ENCODE data around the gene ZBTB42.
"Not testable (repeated sequence)": the region's sequence is repeated elsewhere in the genome, so short reads cannot be mapped to it uniquely, and the experiment has no call there.

Gene ZBTB42

GRCh38 chr14:104808456-104808855, 7.6 kb downstream of the ZBTB42 start:
- Histone ChIP-seq H3K4me1 (ENCODE audit: control insufficient read depth, insufficient read depth, low read length) (peaks cover 11% of the 10 kb centered on the region), H3K4me3 (ENCODE audit: low read depth, low read length) (no peak overlapping the region), H3K9me3 (ENCODE audit: control insufficient read depth, insufficient read depth, low read depth, low read length) (no peaks in the 10 kb centered on the region), H3K36me3 (ENCODE audit: control insufficient read depth, insufficient read depth, low read length) (no peaks in the 10 kb centered on the region), H3K27me3 (ENCODE audit: control insufficient read depth, insufficient read depth, low read length) (peaks cover 2% of the 10 kb centered on the region; the same call in 1 of the 2 replicates), H3K27ac (ENCODE audit: low read depth, low read length) (no peak overlapping the region), H3K9ac (ENCODE audit: low read length) (no peak overlapping the region)

GRCh38 chr14:104810316-104810715, 9.4 kb downstream of the ZBTB42 start:
- Histone ChIP-seq H3K9ac (ENCODE audit: low read length) (no peak overlapping the region), H3K27ac (ENCODE audit: low read depth, low read length) (no peak overlapping the region), H3K27me3 (ENCODE audit: control insufficient read depth, insufficient read depth, low read length) (no peaks in the 10 kb centered on the region)

GRCh38 chr14:104813286-104813685, 12.4 kb downstream of the ZBTB42 start:
- Histone ChIP-seq H3K36me3 (ENCODE audit: control insufficient read depth, insufficient read depth, low read length) (no peaks in the 10 kb centered on the region), H3K9ac (ENCODE audit: low read length) (no peak overlapping the region), H3K4me3 (ENCODE audit: low read depth, low read length) (no peak overlapping the region), H3K9me3 (ENCODE audit: control insufficient read depth, insufficient read depth, low read depth, low read length) (no peaks in the 10 kb centered on the region), H3K4me1 (ENCODE audit: control insufficient read depth, insufficient read depth, low read length) (no peaks in the 10 kb centered on the region), H3K27ac (ENCODE audit: low read depth, low read length) (no peak overlapping the region), H3K27me3 (ENCODE audit: control insufficient read depth, insufficient read depth, low read length) (no peaks in the 10 kb centered on the region)

More at GRCh38 chr14:104810316-104810715, 9.4 kb downstream of the ZBTB42 start:
- peaks cover 2% of the 10 kb centered on the region for H3K4me1 ChIP-seq (ENCODE audit: control insufficient read depth, insufficient read depth, low read length)
- no peaks in the 10 kb centered on the region for H3K36me3 ChIP-seq (ENCODE audit: control insufficient read depth, insufficient read depth, low read length)
- H3K4me3 ChIP-seq (ENCODE audit: low read depth, low read length) = no peak overlapping the region
- no peaks in the 10 kb centered on the region for H3K9me3 ChIP-seq (ENCODE audit: control insufficient read depth, insufficient read depth, low read depth, low read length)

- H3K9ac ChIP-seq (ENCODE audit: low read length); H3K27ac ChIP-seq (ENCODE audit: low read depth, low read length); H3K9me3 ChIP-seq (ENCODE audit: control insufficient read depth, insufficient read depth, low read depth, low read length); H3K4me1 ChIP-seq (ENCODE audit: control insufficient read depth, insufficient read depth, low read length); H3K36me3 ChIP-seq (ENCODE audit: control insufficient read depth, insufficient read depth, low read length); H3K27me3 ChIP-seq (ENCODE audit: control insufficient read depth, insufficient read depth, low read length): not testable (repeated sequence)
- peak overlapping the region; percentile 76 for H3K4me3 ChIP-seq (ENCODE audit: low read depth, low read length)
These were observed 13.8 kb downstream of the ZBTB42 start for GRCh38 chr14:104814701-104815100.

GRCh38 chr14:104816616-104816884, 15.6 kb downstream of the ZBTB42 start:
- Histone ChIP-seq H3K4me3 (ENCODE audit: low read depth, low read length) (peak overlapping the region; percentile 76), H3K9ac (ENCODE audit: low read length) (peak overlapping the region; percentile 92), H3K27ac (ENCODE audit: low read depth, low read length) (no peak overlapping the region; the same call in 1 of the 2 replicates), H3K4me1 (ENCODE audit: control insufficient read depth, insufficient read depth, low read length) (peaks cover 14% of the 10 kb centered on the region), H3K27me3 (ENCODE audit: control insufficient read depth, insufficient read depth, low read length) (no peaks in the 10 kb centered on the region), H3K36me3 (ENCODE audit: control insufficient read depth, insufficient read depth, low read length) (no peaks in the 10 kb centered on the region), H3K9me3 (ENCODE audit: control insufficient read depth, insufficient read depth, low read depth, low read length) (no peaks in the 10 kb centered on the region)

GRCh38 chr14:104817930-104818713, 17.2 kb downstream of the ZBTB42 start:
- no peak overlapping the region for H3K27ac ChIP-seq (ENCODE audit: low read depth, low read length)
- H3K27me3 ChIP-seq (ENCODE audit: control insufficient read depth, insufficient read depth, low read length) = no peaks in the 10 kb centered on the region
- no peak overlapping the region for H3K9ac ChIP-seq (ENCODE audit: low read length)
- no peak overlapping the region for H3K4me3 ChIP-seq (ENCODE audit: low read depth, low read length)
- no peaks in the 10 kb centered on the region for H3K36me3 ChIP-seq (ENCODE audit: control insufficient read depth, insufficient read depth, low read length)
- no peaks in the 10 kb centered on the region for H3K9me3 ChIP-seq (ENCODE audit: control insufficient read depth, insufficient read depth, low read depth, low read length)
- peaks cover 14% of the 10 kb centered on the region for H3K4me1 ChIP-seq (ENCODE audit: control insufficient read depth, insufficient read depth, low read length)

GRCh38 chr14:104818714-104819161, 17.8 kb downstream of the ZBTB42 start:
- no peaks in the 10 kb centered on the region for H3K27me3 ChIP-seq (ENCODE audit: control insufficient read depth, insufficient read depth, low read length)
- H3K9ac ChIP-seq (ENCODE audit: low read length) = no peak overlapping the region
- H3K27ac ChIP-seq (ENCODE audit: low read depth, low read length) = no peak overlapping the region
- no peaks in the 10 kb centered on the region for H3K9me3 ChIP-seq (ENCODE audit: control insufficient read depth, insufficient read depth, low read depth, low read length)
- H3K36me3 ChIP-seq (ENCODE audit: control insufficient read depth, insufficient read depth, low read length) = no peaks in the 10 kb centered on the region
- peaks cover 14% of the 10 kb centered on the region for H3K4me1 ChIP-seq (ENCODE audit: control insufficient read depth, insufficient read depth, low read length)
- no peak overlapping the region for H3K4me3 ChIP-seq (ENCODE audit: low read depth, low read length)

GRCh38 chr14:104819361-104819781, 18.5 kb downstream of the ZBTB42 start:
- no peak overlapping the region for H3K9ac ChIP-seq (ENCODE audit: low read length)
- H3K4me3 ChIP-seq (ENCODE audit: low read depth, low read length) = no peak overlapping the region
- no peak overlapping the region for H3K27ac ChIP-seq (ENCODE audit: low read depth, low read length)
- peaks cover 2% of the 10 kb centered on the region for H3K27me3 ChIP-seq (ENCODE audit: control insufficient read depth, insufficient read depth, low read length)
- no peaks in the 10 kb centered on the region for H3K9me3 ChIP-seq (ENCODE audit: control insufficient read depth, insufficient read depth, low read depth, low read length)
- H3K4me1 ChIP-seq (ENCODE audit: control insufficient read depth, insufficient read depth, low read length) = peaks cover 14% of the 10 kb centered on the region
- no peaks in the 10 kb centered on the region for H3K36me3 ChIP-seq (ENCODE audit: control insufficient read depth, insufficient read depth, low read length)

- Histone ChIP-seq H3K27ac (ENCODE audit: low read depth, low read length) (no peak overlapping the region), H3K4me1 (ENCODE audit: control insufficient read depth, insufficient read depth, low read length) (peaks cover 14% of the 10 kb centered on the region), H3K36me3 (ENCODE audit: control insufficient read depth, insufficient read depth, low read length) (no peaks in the 10 kb centered on the region), H3K9ac (ENCODE audit: low read length) (no peak overlapping the region), H3K9me3 (ENCODE audit: control insufficient read depth, insufficient read depth, low read depth, low read length) (peaks cover 6% of the 10 kb centered on the region; the same call in 1 of the 2 replicates), H3K27me3 (ENCODE audit: control insufficient read depth, insufficient read depth, low read length) (peaks cover 15% of the 10 kb centered on the region), H3K4me3 (ENCODE audit: low read depth, low read length) (no peak overlapping the region)
These were observed 19.8 kb downstream of the ZBTB42 start for GRCh38 chr14:104820669-104821228.

GRCh38 chr14:104821229-104821945, 20.5 kb downstream of the ZBTB42 start:
- peaks cover 16% of the 10 kb centered on the region for H3K27me3 ChIP-seq (ENCODE audit: control insufficient read depth, insufficient read depth, low read length)
- no peaks in the 10 kb centered on the region for H3K36me3 ChIP-seq (ENCODE audit: control insufficient read depth, insufficient read depth, low read length)
- peaks cover 6% of the 10 kb centered on the region; the same call in 1 of the 2 replicates for H3K9me3 ChIP-seq (ENCODE audit: control insufficient read depth, insufficient read depth, low read depth, low read length)
- peaks cover 14% of the 10 kb centered on the region for H3K4me1 ChIP-seq (ENCODE audit: control insufficient read depth, insufficient read depth, low read length)
- no peak overlapping the region for H3K4me3 ChIP-seq (ENCODE audit: low read depth, low read length)
- peak overlapping the region; percentile 5 for H3K9ac ChIP-seq (ENCODE audit: low read length)
- H3K27ac ChIP-seq (ENCODE audit: low read depth, low read length) = no peak overlapping the region

Data from HUES6 (cell line).